ENCODE measurements around the gene NCK1. TPM values are rescaled to one million over a fixed set of nuclear protein-coding genes. Genes with fewer than 3 reads are reported as not detected.

Gene NCK1
- total RNA-seq, 4 donors from 2014 or later: 53.1 to 74.0 (median 61.6) TPM

DNA sequence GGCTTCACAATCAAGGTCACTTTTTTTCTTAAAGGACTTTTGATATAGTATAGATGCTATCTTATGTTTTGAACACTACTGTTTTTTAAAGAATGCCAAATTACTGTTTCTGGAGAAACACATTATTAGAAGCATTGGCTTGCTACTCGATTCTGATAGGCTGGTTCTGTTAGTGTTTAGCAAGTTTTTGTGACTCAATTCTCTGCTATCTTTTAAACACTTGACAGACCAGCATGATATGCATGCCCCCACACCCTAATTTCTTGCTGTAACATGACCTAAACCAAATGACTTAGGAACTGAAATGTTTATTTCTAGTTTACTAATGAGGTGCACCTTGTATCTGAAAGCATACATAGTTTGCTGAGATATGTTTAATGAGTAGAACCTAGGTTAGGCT is 90.3 kb downstream of the NCK1 start:
- H3K4me3 ChIP-seq (ENCODE audit: low read depth, poor library complexity, severe bottlenecking): no peak overlapping the region
- TF ChIP-seq, protein P1, sequence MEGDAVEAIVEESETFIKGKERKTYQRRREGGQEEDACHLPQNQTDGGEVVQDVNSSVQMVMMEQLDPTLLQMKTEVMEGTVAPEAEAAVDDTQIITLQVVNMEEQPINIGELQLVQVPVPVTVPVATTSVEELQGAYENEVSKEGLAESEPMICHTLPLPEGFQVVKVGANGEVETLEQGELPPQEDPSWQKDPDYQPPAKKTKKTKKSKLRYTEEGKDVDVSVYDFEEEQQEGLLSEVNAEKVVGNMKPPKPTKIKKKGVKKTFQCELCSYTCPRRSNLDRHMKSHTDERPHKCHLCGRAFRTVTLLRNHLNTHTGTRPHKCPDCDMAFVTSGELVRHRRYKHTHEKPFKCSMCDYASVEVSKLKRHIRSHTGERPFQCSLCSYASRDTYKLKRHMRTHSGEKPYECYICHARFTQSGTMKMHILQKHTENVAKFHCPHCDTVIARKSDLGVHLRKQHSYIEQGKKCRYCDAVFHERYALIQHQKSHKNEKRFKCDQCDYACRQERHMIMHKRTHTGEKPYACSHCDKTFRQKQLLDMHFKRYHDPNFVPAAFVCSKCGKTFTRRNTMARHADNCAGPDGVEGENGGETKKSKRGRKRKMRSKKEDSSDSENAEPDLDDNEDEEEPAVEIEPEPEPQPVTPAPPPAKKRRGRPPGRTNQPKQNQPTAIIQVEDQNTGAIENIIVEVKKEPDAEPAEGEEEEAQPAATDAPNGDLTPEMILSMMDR (IDR thresholded peaks at IDR 0.05): no peak
- TF ChIP-seq POLR2A (IDR thresholded peaks at IDR 0.05): no peak
- WGBS, 2 donors: 38 to 46% methylated on average over 1 of the region's 1 CpG
- DNase-seq (ENCODE audit: low spot score in 2 of 2): no peak
- intact Hi-C loops (cut with DNase I; ENCODE audit: low total_unique reads): no loop called here

- no peak for DNase-seq (ENCODE audit: low spot score in 2 of 2)
- 85 to 87% methylated on average over 2 of the region's 2 CpGs for WGBS, 2 donors
- no peak for TF ChIP-seq POLR2A (IDR thresholded peaks at IDR 0.05)
- TF ChIP-seq, protein P1 (IDR thresholded peaks at IDR 0.05): no peak
- no peak overlapping the region for H3K4me3 ChIP-seq (ENCODE audit: low read depth, poor library complexity, severe bottlenecking)
- intact Hi-C loops (cut with DNase I; ENCODE audit: low total_unique reads): no loop called here
Observed at GRCh38 chr3:136954251-136954650, 92.2 kb downstream of the NCK1 start.

DNA sequence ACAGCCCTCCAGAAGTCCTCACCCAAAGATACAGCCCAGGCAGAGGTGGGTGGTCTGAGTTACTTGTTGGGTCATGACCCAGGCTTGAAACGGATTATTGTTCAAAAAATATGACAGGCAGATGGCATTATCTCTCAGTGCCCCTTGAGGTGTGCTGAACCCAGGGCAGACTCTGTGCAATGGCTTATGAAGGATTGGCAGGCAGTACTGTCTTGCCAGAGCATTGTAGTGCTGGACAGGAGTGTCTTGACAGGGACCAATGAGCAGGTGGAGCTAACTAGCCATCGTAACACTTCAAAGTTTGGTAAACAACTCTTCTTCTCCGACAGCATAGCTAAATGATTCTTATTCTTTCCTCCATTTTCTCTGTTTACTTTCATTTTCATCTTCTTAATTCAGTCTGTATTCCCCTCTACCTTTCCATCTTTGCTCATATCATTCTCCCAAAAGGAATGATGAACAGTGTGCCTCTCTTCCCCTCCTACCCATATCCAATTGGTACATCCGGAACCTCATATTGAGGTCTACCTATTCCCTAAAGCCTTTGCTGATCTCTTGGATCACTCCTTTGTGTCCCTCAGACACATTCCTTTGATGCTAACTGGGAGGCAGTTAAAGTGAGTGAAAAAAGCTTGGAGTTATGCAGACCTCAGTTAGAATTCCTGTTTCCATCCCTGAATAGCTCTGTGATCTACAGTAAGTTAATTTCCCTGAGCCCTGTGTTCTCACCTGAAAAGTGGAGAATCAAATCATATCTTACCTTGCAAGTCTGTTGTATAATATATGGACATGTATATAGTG is 93.2 kb downstream of the NCK1 start:
- TF ChIP-seq, protein P1 (IDR thresholded peaks at IDR 0.05): no peak
- no peak for DNase-seq (ENCODE audit: low spot score in 2 of 2)
- no peak overlapping the region for H3K4me3 ChIP-seq (ENCODE audit: low read depth, poor library complexity, severe bottlenecking)
- intact Hi-C loops (cut with DNase I; ENCODE audit: low total_unique reads): no loop called here
- 66 to 75% methylated on average over 4 of the region's 4 CpGs for WGBS, 2 donors

GRCh38 chr3:136955813-136956212 is 93.8 kb downstream of the NCK1 start:
- DNase-seq (ENCODE audit: low spot score in 2 of 2): no peak
- intact Hi-C loops (cut with DNase I; ENCODE audit: low total_unique reads): no loop called here
- WGBS, 2 donors: 64 to 67% methylated on average over 2 of the region's 2 CpGs
- TF ChIP-seq, protein P1 (IDR thresholded peaks at IDR 0.05): no peak
- no peak for TF ChIP-seq POLR2A (IDR thresholded peaks at IDR 0.05)
- no peak overlapping the region for H3K4me3 ChIP-seq (ENCODE audit: low read depth, poor library complexity, severe bottlenecking)

GRCh38 chr3:136956971-136957370 is 95.0 kb downstream of the NCK1 start:
- WGBS, 2 donors: 93 to 97% methylated on average over 2 of the region's 2 CpGs
- no peak overlapping the region for H3K4me3 ChIP-seq (ENCODE audit: low read depth, poor library complexity, severe bottlenecking)
- DNase-seq (ENCODE audit: low spot score in 2 of 2): no peak
- intact Hi-C loops (cut with DNase I; ENCODE audit: low total_unique reads): no loop called here
- TF ChIP-seq POLR2A (IDR thresholded peaks at IDR 0.05): no peak
- TF ChIP-seq, protein P1 (IDR thresholded peaks at IDR 0.05): no peak

All from lower leg skin (tissue), 4 donors.